K562 (cell line): ENCODE measurements around the gene FBXO17. TPM values are rescaled to one million over a fixed set of nuclear protein-coding genes. Genes with fewer than 3 reads are reported as not detected.

Experiments used
- CBX3 ChIP-seq, 2 experiments: IDR thresholded peaks; 1 replicate in 1 of 2; 2 replicates in 1 of 2; pipeline ENCODE4 v1.6.1; 2012; ENCODE audit warnings: inconsistent platforms in 2 of 2, low read length in 2 of 2, borderline replicate concordance in 1 of 2, control low read depth in 1 of 2
- CHD2 ChIP-seq: IDR thresholded peaks from 2 replicates; pipeline ENCODE4 v1.6.1; 2011; ENCODE audit warnings: low read depth, low read length
- CREM ChIP-seq: IDR thresholded peaks from 2 replicates; pipeline ENCODE4 v1.6.1; 2014; ENCODE audit warnings: antibody characterized with exemption, low read depth
- HEY1 ChIP-seq: fragments of 250-450 bp; sonication (Bioruptor Pico); IDR thresholded peaks from 2 replicates; pipeline ENCODE4 v1.5.0; 2020; ENCODE audit warnings: mild to moderate bottlenecking, moderate library complexity, borderline replicate concordance
- IFI16 ChIP-seq: fragments of 250-450 bp; sonication (Bioruptor Pico); IDR thresholded peaks from 2 replicates; pipeline ENCODE4 v2.1.2; 2022; ENCODE audit warnings: mild to moderate bottlenecking, inconsistent platforms
- MTA2 ChIP-seq: fragments of 450-650 bp; IDR thresholded peaks from 2 replicates; pipeline ENCODE4 v1.6.1; 2016; ENCODE audit warnings: low read depth
- PHTF2 ChIP-seq: fragments of 250-450 bp; sonication (Bioruptor Pico); IDR thresholded peaks from 2 replicates; pipeline ENCODE4 v1.5.0; 2021; ENCODE audit warnings: mild to moderate bottlenecking
- RBM17 ChIP-seq: fragments of 200-400 bp; formaldehyde crosslinking; IDR thresholded peaks from 2 replicates; pipeline ENCODE4 v1.6.1; 2017; ENCODE audit warnings: low read depth, mild to moderate bottlenecking, low read length, borderline replicate concordance
- TRIM28 ChIP-seq: fragments of 450-650 bp; IDR thresholded peaks from 2 replicates; pipeline ENCODE4 v1.6.1; 2017
- ZBTB8A ChIP-seq: fragments of 450-650 bp; IDR thresholded peaks from 2 replicates; pipeline ENCODE4 v1.6.1; 2018; ENCODE audit warnings: mild to moderate bottlenecking, moderate library complexity; ENCODE audit not compliant: partially characterized antibody
- ZC3H4 ChIP-seq: sonication (generic); formaldehyde crosslinking; IDR thresholded peaks from 2 replicates; pipeline ENCODE4 v1.9.0; 2021; ENCODE audit warnings: missing genetic modification reagents, borderline replicate concordance
- ZNF224 ChIP-seq: sonication (generic); formaldehyde crosslinking; IDR thresholded peaks from 2 replicates; pipeline ENCODE4 v1.8.0; 2022; ENCODE audit warnings: mild to moderate bottlenecking, missing genetic modification reagents
- ZNF24 ChIP-seq: fragments of 450-650 bp; IDR thresholded peaks from 2 replicates; pipeline ENCODE4 v1.6.1; 2016
- ZNF507 ChIP-seq: conservative IDR thresholded peaks from 2 replicates; pipeline ENCODE4 v1.6.1; 2017; ENCODE audit warnings: missing genetic modification characterization, missing compliant biosample characterization
- polyA plus RNA-seq, 8 experiments: library from polyadenylated mRNA; depleted of rRNA in 4 of 8; stranded (reverse) in 5 of 8; unstranded in 3 of 8; fragments of >200 nt; fragmentation: Nextera tagmentation in 2 of 8; fragmentation: Illumina TruSeq in 1 of 8; extraction: Ambion mirVana in 2 of 8; extraction: Trizol in 1 of 8; gene quantifications; 2 replicates each; pipeline versions ENCODE4 v1.2.1 to v1.2.3, GENCODE V29; 2011 to 2014; ENCODE audit warnings: inconsistent platforms in 1 of 8, missing spikeins in 1 of 8
- total RNA-seq, 7 experiments: library from RNA; depleted of rRNA in 6 of 7; stranded (reverse); fragments of >200 nt in 6 of 7; fragmentation: Illumina TruSeq in 2 of 7; extraction: Trizol in 2 of 7; gene quantifications; 2 replicates each; pipeline versions ENCODE4 v1.2.1 to v1.2.3, GENCODE V29; 2011 to 2021; ENCODE audit warnings: low replicate concordance in 1 of 7
- TF ChIP-seq, protein P1 (sequence below), 2 experiments: IDR thresholded peaks; 2 replicates each; pipeline ENCODE4 v1.6.1; 2011; ENCODE audit warnings: borderline replicate concordance in 1 of 2, control low read depth in 1 of 2, low read depth in 1 of 2, low read length in 1 of 2, mild to moderate bottlenecking in 1 of 2, mixed read lengths in 1 of 2, moderate library complexity in 1 of 2; ENCODE audit not compliant: insufficient read depth in 1 of 2, insufficient read length in 1 of 2, poor library complexity in 1 of 2, severe bottlenecking in 1 of 2; ENCODE audit errors: extremely low read depth in 1 of 2
- TF ChIP-seq, protein P2 (sequence below): fragments of 450-650 bp; IDR thresholded peaks from 2 replicates; pipeline ENCODE4 v1.6.1; 2018; ENCODE audit not compliant: partially characterized antibody

Gene FBXO17
- total and polyA plus RNA-seq, 9 of the 15 experiments (the other 6 are each of a cell fraction or from before 2014, with no cell fraction given): 4.1 to 27.1 (median 19.0) TPM

DNA sequence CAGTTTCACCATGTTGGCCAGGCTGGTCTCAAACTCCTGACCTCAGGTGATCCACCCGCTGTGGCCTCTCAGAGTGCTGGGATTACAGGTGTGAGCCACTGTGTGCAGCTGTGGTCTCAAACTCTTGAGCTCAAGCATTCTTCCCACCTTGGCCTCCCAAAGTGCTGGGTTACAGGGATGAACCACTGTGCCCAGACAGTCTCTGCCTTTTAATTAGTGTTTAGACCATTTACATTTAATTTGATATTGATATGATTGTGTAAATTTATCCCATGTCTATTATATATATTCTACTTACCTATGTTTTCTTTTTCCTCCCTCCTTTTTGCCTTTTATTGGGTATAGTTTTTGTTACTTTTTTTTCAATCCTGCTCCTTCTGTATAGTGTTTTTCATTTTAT, 73.9 kb downstream of the FBXO17 start (continued):
- TF ChIP-seq RBM17: no peak
- no peak for TF ChIP-seq CHD2
- TF ChIP-seq ZNF24: no peak
- no peak for TF ChIP-seq IFI16 (CRISPR knock-in tag)
- TF ChIP-seq, protein P1, sequence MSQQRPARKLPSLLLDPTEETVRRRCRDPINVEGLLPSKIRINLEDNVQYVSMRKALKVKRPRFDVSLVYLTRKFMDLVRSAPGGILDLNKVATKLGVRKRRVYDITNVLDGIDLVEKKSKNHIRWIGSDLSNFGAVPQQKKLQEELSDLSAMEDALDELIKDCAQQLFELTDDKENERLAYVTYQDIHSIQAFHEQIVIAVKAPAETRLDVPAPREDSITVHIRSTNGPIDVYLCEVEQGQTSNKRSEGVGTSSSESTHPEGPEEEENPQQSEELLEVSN (IDR thresholded peaks at IDR 0.05; ENCODE audit: borderline replicate concordance in 1 of 2, extremely low read depth in 1 of 2, insufficient read depth in 1 of 2, insufficient read length in 1 of 2, low read depth in 1 of 2, low read length in 1 of 2, poor library complexity in 1 of 2, severe bottlenecking in 1 of 2): no peak
- no peak for TF ChIP-seq HEY1
- TF ChIP-seq CREM: no peak
- TF ChIP-seq ZNF507: peak; percentile 99
- 0 out of 2 replicates have a peak, but pooled peaks have one; percentile 60 for TF ChIP-seq TRIM28
- TF ChIP-seq ZBTB8A: no peak
- peak in 1 of 2 experiments; percentile 47; a peak in 1 of 3 replicates for TF ChIP-seq CBX3 (IDR thresholded peaks at IDR 0.05; ENCODE audit: borderline replicate concordance in 1 of 2, low read length in 2 of 2)
- TF ChIP-seq ZC3H4 (CRISPR knock-in tag): no peak
- no peak for TF ChIP-seq ZNF224
- TF ChIP-seq PHTF2 (CRISPR knock-in tag): no peak
- TF ChIP-seq, protein P2, sequence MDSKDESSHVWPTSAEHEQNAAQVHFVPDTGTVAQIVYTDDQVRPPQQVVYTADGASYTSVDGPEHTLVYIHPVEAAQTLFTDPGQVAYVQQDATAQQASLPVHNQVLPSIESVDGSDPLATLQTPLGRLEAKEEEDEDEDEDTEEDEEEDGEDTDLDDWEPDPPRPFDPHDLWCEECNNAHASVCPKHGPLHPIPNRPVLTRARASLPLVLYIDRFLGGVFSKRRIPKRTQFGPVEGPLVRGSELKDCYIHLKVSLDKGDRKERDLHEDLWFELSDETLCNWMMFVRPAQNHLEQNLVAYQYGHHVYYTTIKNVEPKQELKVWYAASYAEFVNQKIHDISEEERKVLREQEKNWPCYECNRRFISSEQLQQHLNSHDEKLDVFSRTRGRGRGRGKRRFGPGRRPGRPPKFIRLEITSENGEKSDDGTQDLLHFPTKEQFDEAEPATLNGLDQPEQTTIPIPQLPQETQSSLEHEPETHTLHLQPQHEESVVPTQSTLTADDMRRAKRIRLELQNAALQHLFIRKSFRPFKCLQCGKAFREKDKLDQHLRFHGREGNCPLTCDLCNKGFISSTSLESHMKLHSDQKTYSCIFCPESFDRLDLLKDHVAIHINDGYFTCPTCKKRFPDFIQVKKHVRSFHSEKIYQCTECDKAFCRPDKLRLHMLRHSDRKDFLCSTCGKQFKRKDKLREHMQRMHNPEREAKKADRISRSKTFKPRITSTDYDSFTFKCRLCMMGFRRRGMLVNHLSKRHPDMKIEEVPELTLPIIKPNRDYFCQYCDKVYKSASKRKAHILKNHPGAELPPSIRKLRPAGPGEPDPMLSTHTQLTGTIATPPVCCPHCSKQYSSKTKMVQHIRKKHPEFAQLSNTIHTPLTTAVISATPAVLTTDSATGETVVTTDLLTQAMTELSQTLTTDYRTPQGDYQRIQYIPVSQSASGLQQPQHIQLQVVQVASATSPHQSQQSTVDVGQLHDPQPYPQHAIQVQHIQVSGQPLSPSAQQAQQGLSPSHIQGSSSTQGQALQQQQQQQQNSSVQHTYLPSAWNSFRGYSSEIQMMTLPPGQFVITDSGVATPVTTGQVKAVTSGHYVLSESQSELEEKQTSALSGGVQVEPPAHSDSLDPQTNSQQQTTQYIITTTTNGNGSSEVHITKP: no peak
- no peak for TF ChIP-seq MTA2
